Peyer's patch (tissue), 4 donors: ENCODE data around the gene SPHK2. TPM values are rescaled to one million over a fixed set of nuclear protein-coding genes. Genes with fewer than 3 reads are reported as not detected.
"Not testable (repeated sequence)": the region's sequence is repeated elsewhere in the genome, so short reads cannot be mapped to it uniquely, and the experiment has no call there.

Source experiments
- DNase-seq, 3 donors: peaks; one replicate each; pipeline ENCODE4 v3.0.0-alpha.2; 2017 to 2019
- H3K27ac ChIP-seq, 4 donors: fragments of 200-600 bp; sonication (generic); one replicate each; pipeline ENCODE4 v1.5.1; 2016 to 2019
- H3K27me3 ChIP-seq, 2 donors: fragments of 200-600 bp; sonication (generic); one replicate each; pipeline ENCODE4 v1.5.1; 2019
- H3K36me3 ChIP-seq, 3 donors: fragments of 200-600 bp; sonication (generic); one replicate each; pipeline ENCODE4 v1.5.1; 2016 to 2019
- H3K4me1 ChIP-seq, 4 donors: fragments of 200-600 bp; sonication (generic); one replicate each; pipeline ENCODE4 v1.5.1; 2016 to 2019
- H3K4me3 ChIP-seq, 4 donors: fragments of 200-600 bp; sonication (generic); 1 replicate in 3 of 4; 2 replicates in 1 of 4; pipeline ENCODE4 v1.5.1; 2016 to 2019; ENCODE audit warnings: mild to moderate bottlenecking in 1 of 4
- H3K9me3 ChIP-seq, 4 donors: fragments of 200-600 bp; sonication (generic); one replicate each; pipeline ENCODE4 v1.5.1; 2016 to 2019; ENCODE audit warnings: mild to moderate bottlenecking in 1 of 4
- POLR2A ChIP-seq, 2 donors: fragments of 450-650 bp; IDR thresholded peaks; one replicate each; pipeline ENCODE4 v1.5.1; 2017; ENCODE audit warnings: antibody characterized with exemption in 2 of 2, mild to moderate bottlenecking in 2 of 2, moderate library complexity in 2 of 2
- total RNA-seq, 4 donors: library from RNA; depleted of rRNA; stranded (reverse); fragments of >200 nt; gene quantifications; one replicate each; pipeline ENCODE4 v1.1.0, GENCODE V29; 2016
- TF ChIP-seq, protein P1 (sequence below), 6 experiments: fragments of 450-650 bp in 4 of 6; fragments of 200-600 bp in 2 of 6; sonication (generic) in 1 of 6; IDR thresholded peaks; one replicate each; pipeline ENCODE4 v1.5.1; 2017 to 2019; ENCODE audit warnings: antibody characterized with exemption in 6 of 6, mild to moderate bottlenecking in 3 of 6, moderate library complexity in 1 of 6

Gene SPHK2
- total RNA-seq, 4 donors from 2014 or later: 34.7 to 121 (median 96.7) TPM

GRCh38 chr19:48650974-48651682 lies 31.8 kb downstream of the SPHK2 start:
- TF ChIP-seq, protein P1, sequence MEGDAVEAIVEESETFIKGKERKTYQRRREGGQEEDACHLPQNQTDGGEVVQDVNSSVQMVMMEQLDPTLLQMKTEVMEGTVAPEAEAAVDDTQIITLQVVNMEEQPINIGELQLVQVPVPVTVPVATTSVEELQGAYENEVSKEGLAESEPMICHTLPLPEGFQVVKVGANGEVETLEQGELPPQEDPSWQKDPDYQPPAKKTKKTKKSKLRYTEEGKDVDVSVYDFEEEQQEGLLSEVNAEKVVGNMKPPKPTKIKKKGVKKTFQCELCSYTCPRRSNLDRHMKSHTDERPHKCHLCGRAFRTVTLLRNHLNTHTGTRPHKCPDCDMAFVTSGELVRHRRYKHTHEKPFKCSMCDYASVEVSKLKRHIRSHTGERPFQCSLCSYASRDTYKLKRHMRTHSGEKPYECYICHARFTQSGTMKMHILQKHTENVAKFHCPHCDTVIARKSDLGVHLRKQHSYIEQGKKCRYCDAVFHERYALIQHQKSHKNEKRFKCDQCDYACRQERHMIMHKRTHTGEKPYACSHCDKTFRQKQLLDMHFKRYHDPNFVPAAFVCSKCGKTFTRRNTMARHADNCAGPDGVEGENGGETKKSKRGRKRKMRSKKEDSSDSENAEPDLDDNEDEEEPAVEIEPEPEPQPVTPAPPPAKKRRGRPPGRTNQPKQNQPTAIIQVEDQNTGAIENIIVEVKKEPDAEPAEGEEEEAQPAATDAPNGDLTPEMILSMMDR (IDR thresholded peaks at IDR 0.05): no peak
- no peak for TF ChIP-seq POLR2A (IDR thresholded peaks at IDR 0.05)
- Histone ChIP-seq H3K4me3 (no peak overlapping the region), H3K27me3 (no peaks in the 10 kb centered on the region), H3K27ac (no peak overlapping the region), H3K4me1 (peaks cover 0 to 3% (median 0%) of the 10 kb centered on the region in 4 donors), H3K36me3 (no peaks in the 10 kb centered on the region), H3K9me3 (no peaks in the 10 kb centered on the region)
- no peak for DNase-seq

DNA sequence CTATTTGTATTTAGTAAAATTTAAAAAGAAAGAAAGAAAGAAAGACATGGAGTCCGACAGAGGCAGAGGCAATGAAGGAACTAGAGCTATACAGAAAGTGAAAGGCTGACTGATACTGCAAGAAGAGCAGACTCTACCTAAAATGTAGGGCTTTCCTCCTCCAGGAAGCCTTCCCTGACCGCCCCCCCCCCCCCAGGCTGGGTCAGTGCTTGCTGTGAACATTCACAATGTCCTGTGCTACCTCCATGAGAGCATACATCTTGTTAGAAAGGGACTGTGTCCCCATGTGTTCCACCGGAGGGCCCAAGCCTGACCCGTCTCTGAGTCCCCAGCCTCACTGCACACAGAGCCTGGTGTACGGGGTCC lies 32.4 kb downstream of the SPHK2 start:
- TF ChIP-seq, protein P1 (IDR thresholded peaks at IDR 0.05): no peak
- Histone ChIP-seq H3K27me3 (no peaks in the 10 kb centered on the region), H3K27ac (no peak overlapping the region), H3K4me3 (no peak overlapping the region), H3K4me1 (no peaks in the 10 kb centered on the region), H3K36me3 (no peaks in the 10 kb centered on the region), H3K9me3 (no peaks in the 10 kb centered on the region)
- no peak for DNase-seq

GRCh38 chr19:48654299-48655059 lies 35.2 kb downstream of the SPHK2 start:
- peak in 1 of 3 donors; percentile 52 for DNase-seq
- H3K4me1 ChIP-seq: no peaks in the 10 kb centered on the region
- no peaks in the 10 kb centered on the region for H3K9me3 ChIP-seq
- no peaks in the 10 kb centered on the region for H3K36me3 ChIP-seq
- H3K27me3 ChIP-seq: no peaks in the 10 kb centered on the region
- no peak overlapping the region for H3K4me3 ChIP-seq
- no peak overlapping the region for H3K27ac ChIP-seq
- TF ChIP-seq POLR2A (IDR thresholded peaks at IDR 0.05): no peak
- TF ChIP-seq, protein P1 (IDR thresholded peaks at IDR 0.05): no peak

DNA sequence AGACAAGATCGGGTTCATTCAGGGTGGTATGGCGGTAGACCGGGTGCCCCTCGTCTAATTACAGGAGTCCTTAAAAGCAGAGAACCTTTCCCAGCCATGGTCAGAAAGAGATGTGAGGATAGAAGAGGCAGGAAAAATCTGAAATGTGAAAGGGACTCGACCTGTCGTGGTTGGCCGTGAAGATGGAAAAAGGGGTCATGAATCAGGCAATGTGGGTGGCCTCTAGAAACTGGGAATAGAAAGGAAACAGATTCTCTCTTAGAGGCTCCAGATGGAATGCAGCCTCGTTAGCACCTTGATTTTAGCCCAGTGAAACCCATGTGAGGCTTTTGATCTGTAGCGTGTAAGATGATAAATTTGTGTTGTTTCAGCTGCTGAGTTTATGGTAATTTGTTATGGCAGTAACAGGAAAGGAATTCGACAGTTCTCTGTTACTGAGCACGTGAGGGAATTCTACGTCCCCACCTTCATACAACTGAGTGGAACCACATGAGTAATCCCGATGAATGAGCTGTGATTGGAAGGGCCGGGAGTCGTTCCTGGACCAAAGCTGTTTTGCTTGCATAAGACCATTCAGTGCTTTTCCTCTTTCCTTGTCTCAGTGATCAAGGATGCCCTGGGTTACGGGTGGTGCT lies 37.7 kb downstream of the SPHK2 start:
- Histone ChIP-seq H3K27ac (no peak overlapping the region), H3K4me1 (peaks cover 0 to 5% (median 0%) of the 10 kb centered on the region in 4 donors), H3K4me3 (no peak overlapping the region), H3K36me3 (no peaks in the 10 kb centered on the region), H3K27me3 (no peaks in the 10 kb centered on the region), H3K9me3 (no peaks in the 10 kb centered on the region)
- TF ChIP-seq, protein P1 (IDR thresholded peaks at IDR 0.05): no peak
- no peak for TF ChIP-seq POLR2A (IDR thresholded peaks at IDR 0.05)
- peak in 1 of 3 donors; percentile 59 for DNase-seq

DNA sequence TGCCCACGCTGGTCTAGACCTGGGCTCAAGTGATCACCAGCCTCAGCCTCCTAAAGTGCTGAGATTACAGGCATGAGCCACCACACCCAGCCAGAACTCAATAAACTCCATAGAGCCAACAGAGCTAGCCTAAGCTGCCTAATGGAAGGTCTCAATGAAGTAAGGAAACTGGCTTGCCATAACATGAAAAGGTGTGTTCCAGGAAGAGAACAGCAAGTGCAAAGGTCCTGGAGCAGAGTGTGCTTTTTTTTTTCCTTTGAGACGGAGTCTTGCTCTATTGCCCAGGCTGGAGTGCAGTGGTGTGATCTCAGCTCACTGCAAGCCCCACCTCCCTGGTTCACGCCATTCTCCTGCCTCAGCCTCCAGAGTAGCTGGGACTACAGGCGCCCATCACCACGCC lies 38.5 kb downstream of the SPHK2 start:
- H3K9me3 ChIP-seq, H3K36me3 ChIP-seq, H3K4me3 ChIP-seq, DNase-seq, H3K4me1 ChIP-seq, H3K27me3 ChIP-seq: not testable (repeated sequence)
- peak in 1 of 2 donors; percentile 12 for TF ChIP-seq POLR2A (IDR thresholded peaks at IDR 0.05)
- peak overlapping the region in 1 of 4 donors; percentile 43 for H3K27ac ChIP-seq

DNA sequence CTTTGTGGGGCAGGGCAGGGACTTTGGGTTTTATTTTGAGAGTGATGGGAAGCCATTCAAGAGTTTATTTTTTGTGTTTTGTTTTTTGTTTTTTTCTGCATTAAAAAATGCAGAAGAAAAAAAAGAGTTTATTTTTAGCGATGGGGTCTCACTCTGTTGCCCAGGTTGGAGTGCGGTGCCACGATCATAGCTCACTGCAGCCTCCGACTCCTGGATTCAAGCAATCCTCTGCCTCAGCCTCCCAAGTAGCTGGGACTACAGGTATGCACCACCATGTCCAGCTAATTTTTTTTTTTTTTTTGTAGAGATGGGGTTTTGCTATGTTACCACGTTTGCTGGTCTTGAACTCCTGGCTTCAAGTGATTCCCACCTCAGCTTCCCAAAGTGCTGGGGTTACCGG lies 39.2 kb downstream of the SPHK2 start:
- TF ChIP-seq, protein P1 (IDR thresholded peaks at IDR 0.05): no peak
- TF ChIP-seq POLR2A (IDR thresholded peaks at IDR 0.05): no peak
- Histone ChIP-seq H3K27ac (no peak overlapping the region), H3K36me3 (no peaks in the 10 kb centered on the region), H3K4me1 (peaks cover 0 to 5% (median 0%) of the 10 kb centered on the region in 4 donors), H3K27me3 (no peaks in the 10 kb centered on the region), H3K9me3 (no peaks in the 10 kb centered on the region), H3K4me3 (no peak overlapping the region)
- no peak for DNase-seq
